ENCODE results near the gene COPB1. TPM values are rescaled to one million over a fixed set of nuclear protein-coding genes. Genes with fewer than 3 reads are reported as not detected.

COPB1 gene, protein sequence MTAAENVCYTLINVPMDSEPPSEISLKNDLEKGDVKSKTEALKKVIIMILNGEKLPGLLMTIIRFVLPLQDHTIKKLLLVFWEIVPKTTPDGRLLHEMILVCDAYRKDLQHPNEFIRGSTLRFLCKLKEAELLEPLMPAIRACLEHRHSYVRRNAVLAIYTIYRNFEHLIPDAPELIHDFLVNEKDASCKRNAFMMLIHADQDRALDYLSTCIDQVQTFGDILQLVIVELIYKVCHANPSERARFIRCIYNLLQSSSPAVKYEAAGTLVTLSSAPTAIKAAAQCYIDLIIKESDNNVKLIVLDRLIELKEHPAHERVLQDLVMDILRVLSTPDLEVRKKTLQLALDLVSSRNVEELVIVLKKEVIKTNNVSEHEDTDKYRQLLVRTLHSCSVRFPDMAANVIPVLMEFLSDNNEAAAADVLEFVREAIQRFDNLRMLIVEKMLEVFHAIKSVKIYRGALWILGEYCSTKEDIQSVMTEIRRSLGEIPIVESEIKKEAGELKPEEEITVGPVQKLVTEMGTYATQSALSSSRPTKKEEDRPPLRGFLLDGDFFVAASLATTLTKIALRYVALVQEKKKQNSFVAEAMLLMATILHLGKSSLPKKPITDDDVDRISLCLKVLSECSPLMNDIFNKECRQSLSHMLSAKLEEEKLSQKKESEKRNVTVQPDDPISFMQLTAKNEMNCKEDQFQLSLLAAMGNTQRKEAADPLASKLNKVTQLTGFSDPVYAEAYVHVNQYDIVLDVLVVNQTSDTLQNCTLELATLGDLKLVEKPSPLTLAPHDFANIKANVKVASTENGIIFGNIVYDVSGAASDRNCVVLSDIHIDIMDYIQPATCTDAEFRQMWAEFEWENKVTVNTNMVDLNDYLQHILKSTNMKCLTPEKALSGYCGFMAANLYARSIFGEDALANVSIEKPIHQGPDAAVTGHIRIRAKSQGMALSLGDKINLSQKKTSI
- polyA plus RNA-seq (2012; rRNA removed) = 81.0 and 96.2 TPM in 2 replicates
- 103 and 108 TPM in 2 replicates for polyA plus RNA-seq (2012; cell fraction: cytosol; rRNA removed)
- polyA plus RNA-seq (2012; cell fraction: nucleus; rRNA removed) = 63.8 and 109 TPM in 2 replicates

GRCh38 chr11:14499560-14500180 is at the start of gene COPB1:
Gene COPB1 (minus strand): TSS chr11:14499811. CDS start chr11:14498928, 883 bp downstream.
- Histone ChIP-seq H3K27ac (ENCODE audit: low read depth in 2 of 2, low read length in 1 of 2) (peak within 1 kb of the TSS; percentile 81 to 90), H3K9me3 (no peaks in the 10 kb centered on the region), H3F3A (replicated peaks; ENCODE audit: insufficient read depth) (peaks cover 33% of the 10 kb centered on the region), H3K9me2 (no peaks in the 10 kb centered on the region), H3K36me3 (replicated peaks in 1 of 2; ENCODE audit: control insufficient read depth in 1 of 2, insufficient read depth in 2 of 2, low read length in 1 of 2) (peaks cover 31 to 57% of the 10 kb centered on the region in 2 experiments), H4K20me1 (ENCODE audit: insufficient read depth) (peaks cover 23% of the 10 kb centered on the region), H3K4me1 (ENCODE audit: control insufficient read depth in 1 of 2, insufficient read depth in 2 of 2, low read depth in 1 of 2, low read length in 1 of 2) (peaks cover 0 to 7% of the 10 kb centered on the region in 2 experiments; a peak in 2 of 4 replicates), H3K79me2 (ENCODE audit: insufficient read depth) (peaks cover 47% of the 10 kb centered on the region), H3K27me3 (ENCODE audit: insufficient read depth) (no peaks in the 10 kb centered on the region), H3K4me2 (peak within 1 kb of the TSS; percentile 92), H3K4me3 (ENCODE audit: low read depth in 2 of 2, low read length in 1 of 2) (peak within 1 kb of the TSS; percentile 80 to 91), H2AFZ (ENCODE audit: low read depth) (peak within 1 kb of the TSS; percentile 93), H3K9ac (peak within 1 kb of the TSS; percentile 81)
- CTCF ChIA-PET = interaction anchor here (1.1 to 1.6 kb wide), 4 partner anchors 14 to 199 kb away, joined by 3 to 5 read pairs (median 4); partner anchors contain the start of gene PDE3B
- under 1% methylated on average over 14 of the region's 37 CpGs for WGBS (ENCODE audit: low lambda C conversion rate)
- POLR2A ChIA-PET = interaction anchor here (1.0 to 1.6 kb wide), 4 partner anchors 17 to 144 kb away, joined by 3 to 7 read pairs (median 4); partner anchors contain the start of gene PSMA1
- peak; percentile 90 for DNase-seq
- TF ChIP-seq FOSL2 (IDR thresholded peaks at IDR 0.05; ENCODE audit: borderline replicate concordance, low read depth) = no peak
- TF ChIP-seq RCOR1 (IDR thresholded peaks at IDR 0.05; ENCODE audit: low read length) = no peak; the same call in 1 of the 2 replicates
- peak; percentile 17; the same call in 1 of the 2 replicates for TF ChIP-seq PBX3 (IDR thresholded peaks at IDR 0.05)
- TF ChIP-seq USF1 (IDR thresholded peaks at IDR 0.05; ENCODE audit: borderline replicate concordance, low read depth) = no peak
- peak; percentile 13; the same call in 1 of the 2 replicates for TF ChIP-seq GABPA (IDR thresholded peaks at IDR 0.05; ENCODE audit: low read depth)
- no peak for TF ChIP-seq FOXM1 (IDR thresholded peaks at IDR 0.05; ENCODE audit: low read depth)
- no peak for TF ChIP-seq JUND (IDR thresholded peaks at IDR 0.05)
- peak; percentile 95 for TF ChIP-seq POLR2AphosphoS5 (IDR thresholded peaks at IDR 0.05; ENCODE audit: low read depth, low read length)
- TF ChIP-seq MEF2A (IDR thresholded peaks at IDR 0.05; ENCODE audit: borderline replicate concordance, low read depth) = no peak
- no peak for TF ChIP-seq IRF3 (IDR thresholded peaks at IDR 0.05; ENCODE audit: low read depth, low read length)
- peak; percentile 50 for TF ChIP-seq CHD2 (IDR thresholded peaks at IDR 0.05; ENCODE audit: low read length, partially characterized antibody)
- no peak for TF ChIP-seq MXI1 (IDR thresholded peaks at IDR 0.05; ENCODE audit: low read depth, low read length)
- 0 out of 2 replicates have a peak, but pooled peaks have one; percentile 5 for TF ChIP-seq TCF12 (IDR thresholded peaks at IDR 0.05)
- peak; percentile 83 for TF ChIP-seq TAF1 (IDR thresholded peaks at IDR 0.05; ENCODE audit: borderline replicate concordance, low read depth, low read length)
- TF ChIP-seq, protein P1, sequence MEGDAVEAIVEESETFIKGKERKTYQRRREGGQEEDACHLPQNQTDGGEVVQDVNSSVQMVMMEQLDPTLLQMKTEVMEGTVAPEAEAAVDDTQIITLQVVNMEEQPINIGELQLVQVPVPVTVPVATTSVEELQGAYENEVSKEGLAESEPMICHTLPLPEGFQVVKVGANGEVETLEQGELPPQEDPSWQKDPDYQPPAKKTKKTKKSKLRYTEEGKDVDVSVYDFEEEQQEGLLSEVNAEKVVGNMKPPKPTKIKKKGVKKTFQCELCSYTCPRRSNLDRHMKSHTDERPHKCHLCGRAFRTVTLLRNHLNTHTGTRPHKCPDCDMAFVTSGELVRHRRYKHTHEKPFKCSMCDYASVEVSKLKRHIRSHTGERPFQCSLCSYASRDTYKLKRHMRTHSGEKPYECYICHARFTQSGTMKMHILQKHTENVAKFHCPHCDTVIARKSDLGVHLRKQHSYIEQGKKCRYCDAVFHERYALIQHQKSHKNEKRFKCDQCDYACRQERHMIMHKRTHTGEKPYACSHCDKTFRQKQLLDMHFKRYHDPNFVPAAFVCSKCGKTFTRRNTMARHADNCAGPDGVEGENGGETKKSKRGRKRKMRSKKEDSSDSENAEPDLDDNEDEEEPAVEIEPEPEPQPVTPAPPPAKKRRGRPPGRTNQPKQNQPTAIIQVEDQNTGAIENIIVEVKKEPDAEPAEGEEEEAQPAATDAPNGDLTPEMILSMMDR (IDR thresholded peaks at IDR 0.05) = no peak
- no peak for TF ChIP-seq RFX5 (IDR thresholded peaks at IDR 0.05; ENCODE audit: low read length)
- 0 out of 2 replicates have a peak, but pooled peaks have one; percentile 21 for TF ChIP-seq ZBTB33 (IDR thresholded peaks at IDR 0.05; ENCODE audit: borderline replicate concordance, low read depth)
- TF ChIP-seq, protein P2, sequence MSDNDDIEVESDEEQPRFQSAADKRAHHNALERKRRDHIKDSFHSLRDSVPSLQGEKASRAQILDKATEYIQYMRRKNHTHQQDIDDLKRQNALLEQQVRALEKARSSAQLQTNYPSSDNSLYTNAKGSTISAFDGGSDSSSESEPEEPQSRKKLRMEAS (IDR thresholded peaks at IDR 0.05; ENCODE audit: low read depth) = peak; percentile 50; the same call in 1 of the 2 replicates
